HFFc6 (cell line): ENCODE data around the gene CSF3. TPM values are rescaled to one million over a fixed set of nuclear protein-coding genes. Genes with fewer than 3 reads are reported as not detected.

ENCODE experiments used
- DNase-seq: peaks from one replicate; pipeline ENCODE4 v3.0.0-alpha.2; 2018
- H3K27ac Mint-ChIP-seq: 2 replicates; pipeline ENCODE4 v1.8.0; 2020; ENCODE audit warnings: mild to moderate bottlenecking, mixed read lengths
- H3K27me3 Mint-ChIP-seq: 2 replicates; pipeline ENCODE4 v1.8.0; 2021; ENCODE audit warnings: mild to moderate bottlenecking, moderate library complexity, mixed read lengths; ENCODE audit not compliant: insufficient read depth
- H3K36me3 Mint-ChIP-seq: 2 replicates; pipeline ENCODE4 v1.8.0; 2021; ENCODE audit warnings: low read depth, mixed read lengths
- H3K4me1 Mint-ChIP-seq: 2 replicates; pipeline ENCODE4 v1.8.0; 2020; ENCODE audit warnings: low read depth, mixed read lengths
- H3K4me3 Mint-ChIP-seq: 2 replicates; pipeline ENCODE4 v1.8.0; 2020; ENCODE audit warnings: mild to moderate bottlenecking, moderate library complexity, mixed read lengths
- H3K9me3 Mint-ChIP-seq: 2 replicates; pipeline ENCODE4 v1.8.0; 2020; ENCODE audit warnings: mild to moderate bottlenecking, mixed read lengths
- total RNA-seq, 6 experiments: library from RNA; stranded (reverse); fragmentation: NEBNext Ultra II Directional; extraction: Animal tissue kit (Norgen Biotek cat#: 25700); gene quantifications; 2 replicates in 1 of 6; 3 replicates in 5 of 6; pipeline ENCODE4 v1.2.3, GENCODE V29; 2021
- TF ChIP-seq, protein P1 (sequence below): fragments of 200-600 bp; sonication (generic); IDR thresholded peaks from 2 replicates; pipeline ENCODE4 v1.5.0; 2021; ENCODE audit warnings: antibody characterized with exemption, mild to moderate bottlenecking

CSF3 gene
- total RNA-seq, 6 experiments from 2014 or later, result 0.31 to 0.59 (median 0.48) TPM; not detected in 1

DNA sequence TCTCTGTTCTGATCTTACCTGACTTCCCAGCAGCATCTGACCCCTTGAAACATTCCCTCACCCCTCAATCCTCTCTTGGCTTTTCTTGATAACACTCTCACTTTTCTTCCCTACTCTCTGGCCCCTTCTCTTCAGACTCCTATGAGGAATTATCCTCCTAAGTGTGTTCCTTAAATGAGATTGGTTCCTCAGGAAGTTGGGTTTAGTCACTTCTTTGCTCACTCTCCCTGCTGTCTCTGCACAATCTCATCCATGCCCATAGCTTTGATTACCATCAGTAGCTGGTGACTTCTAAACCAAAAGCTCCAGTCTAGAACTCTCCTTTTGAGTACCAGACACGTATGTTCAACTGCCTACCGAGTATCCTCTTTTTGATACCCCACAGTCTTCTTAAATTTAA, 26.0 kb downstream of the CSF3 start:
- peaks cover 25% of the 10 kb centered on the region for H3K4me1 Mint-ChIP-seq
- no peak for DNase-seq
- no peaks in the 10 kb centered on the region for H3K9me3 Mint-ChIP-seq
- H3K36me3 Mint-ChIP-seq, result peaks cover 7% of the 10 kb centered on the region; the same call in 1 of the 2 replicates
- no peaks in the 10 kb centered on the region; the same call in none of the 2 replicates for H3K27me3 Mint-ChIP-seq
- TF ChIP-seq, protein P1, sequence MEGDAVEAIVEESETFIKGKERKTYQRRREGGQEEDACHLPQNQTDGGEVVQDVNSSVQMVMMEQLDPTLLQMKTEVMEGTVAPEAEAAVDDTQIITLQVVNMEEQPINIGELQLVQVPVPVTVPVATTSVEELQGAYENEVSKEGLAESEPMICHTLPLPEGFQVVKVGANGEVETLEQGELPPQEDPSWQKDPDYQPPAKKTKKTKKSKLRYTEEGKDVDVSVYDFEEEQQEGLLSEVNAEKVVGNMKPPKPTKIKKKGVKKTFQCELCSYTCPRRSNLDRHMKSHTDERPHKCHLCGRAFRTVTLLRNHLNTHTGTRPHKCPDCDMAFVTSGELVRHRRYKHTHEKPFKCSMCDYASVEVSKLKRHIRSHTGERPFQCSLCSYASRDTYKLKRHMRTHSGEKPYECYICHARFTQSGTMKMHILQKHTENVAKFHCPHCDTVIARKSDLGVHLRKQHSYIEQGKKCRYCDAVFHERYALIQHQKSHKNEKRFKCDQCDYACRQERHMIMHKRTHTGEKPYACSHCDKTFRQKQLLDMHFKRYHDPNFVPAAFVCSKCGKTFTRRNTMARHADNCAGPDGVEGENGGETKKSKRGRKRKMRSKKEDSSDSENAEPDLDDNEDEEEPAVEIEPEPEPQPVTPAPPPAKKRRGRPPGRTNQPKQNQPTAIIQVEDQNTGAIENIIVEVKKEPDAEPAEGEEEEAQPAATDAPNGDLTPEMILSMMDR, result no peak
- H3K27ac Mint-ChIP-seq, result peak overlapping the region; percentile 11; the same call in 1 of the 2 replicates
- H3K4me3 Mint-ChIP-seq, result no peak overlapping the region

- peaks cover 7% of the 10 kb centered on the region for H3K27me3 Mint-ChIP-seq
- H3K36me3 Mint-ChIP-seq, result peaks cover 5% of the 10 kb centered on the region; the same call in 1 of the 2 replicates
- H3K27ac Mint-ChIP-seq, result no peak overlapping the region
- peaks cover 27% of the 10 kb centered on the region for H3K4me1 Mint-ChIP-seq
- no peaks in the 10 kb centered on the region for H3K9me3 Mint-ChIP-seq
- no peak overlapping the region for H3K4me3 Mint-ChIP-seq
- no peak for DNase-seq
- TF ChIP-seq, protein P1, result no peak
Observed at GRCh38 chr17:40056379-40057015, 41.3 kb downstream of the CSF3 start.

DNA sequence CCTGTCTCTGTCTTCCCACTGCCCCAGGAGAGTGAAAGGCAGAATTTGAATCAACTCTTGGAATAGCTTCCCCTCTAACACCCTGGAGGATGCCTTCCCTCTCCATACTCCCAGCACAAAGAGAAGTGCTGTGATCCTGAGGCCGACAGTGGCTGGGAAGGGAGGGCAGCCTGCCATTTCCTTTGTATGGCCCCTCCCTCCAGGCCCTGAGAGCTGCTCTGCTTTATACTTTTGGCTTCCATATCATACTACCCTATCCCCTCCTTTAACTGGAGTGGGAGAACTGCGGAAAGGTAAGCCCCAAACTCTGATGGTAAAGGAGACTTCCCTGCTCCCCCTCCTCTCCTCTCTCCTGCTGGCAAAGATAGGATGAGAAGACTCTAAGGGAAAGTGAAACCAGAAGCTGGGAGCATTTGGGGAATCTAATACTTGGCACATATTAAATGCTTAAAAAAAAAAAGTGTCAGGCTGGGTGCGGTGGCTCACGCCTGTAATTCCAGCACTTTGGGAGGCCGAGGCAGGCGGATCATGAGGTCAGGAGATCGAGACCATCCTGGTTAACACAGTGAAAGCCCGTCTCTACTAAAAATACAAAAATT, 43.0 kb downstream of the CSF3 start:
- peak overlapping the region; percentile 71 for H3K27ac Mint-ChIP-seq
- no peak for DNase-seq
- peaks cover 6% of the 10 kb centered on the region for H3K27me3 Mint-ChIP-seq
- no peaks in the 10 kb centered on the region for H3K9me3 Mint-ChIP-seq
- H3K4me3 Mint-ChIP-seq, result peak overlapping the region; percentile 69
- H3K36me3 Mint-ChIP-seq, result peaks cover 4% of the 10 kb centered on the region; the same call in 1 of the 2 replicates
- H3K4me1 Mint-ChIP-seq, result peaks cover 32% of the 10 kb centered on the region
- TF ChIP-seq, protein P1, result no peak

DNA sequence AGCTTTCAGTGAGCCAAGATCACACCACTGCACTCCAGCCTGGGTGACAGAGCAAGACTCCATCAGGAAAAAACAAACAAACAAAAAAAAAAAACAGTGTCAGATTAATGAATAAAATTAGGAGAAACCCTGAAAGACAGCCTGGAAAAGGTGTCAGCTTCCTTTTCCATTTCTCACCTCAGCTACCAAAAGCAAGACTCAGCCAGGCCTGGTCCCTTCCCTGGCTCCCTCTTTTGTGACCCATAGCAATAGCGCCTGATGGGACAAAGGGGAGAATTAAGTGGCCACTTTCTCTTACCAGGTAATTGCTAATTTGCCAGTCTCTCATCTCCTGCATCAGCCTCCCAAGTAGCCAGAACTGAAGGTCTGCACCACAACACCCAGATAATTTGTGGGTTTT, 43.6 kb downstream of the CSF3 start:
- peaks cover 6% of the 10 kb centered on the region for H3K27me3 Mint-ChIP-seq
- H3K27ac Mint-ChIP-seq, result no peak overlapping the region
- H3K36me3 Mint-ChIP-seq, result no peaks in the 10 kb centered on the region; the same call in 1 of the 2 replicates
- TF ChIP-seq, protein P1, result no peak
- no peak for DNase-seq
- peaks cover 32% of the 10 kb centered on the region for H3K4me1 Mint-ChIP-seq
- no peaks in the 10 kb centered on the region for H3K9me3 Mint-ChIP-seq
- H3K4me3 Mint-ChIP-seq, result no peak overlapping the region; the same call in 1 of the 2 replicates

DNA sequence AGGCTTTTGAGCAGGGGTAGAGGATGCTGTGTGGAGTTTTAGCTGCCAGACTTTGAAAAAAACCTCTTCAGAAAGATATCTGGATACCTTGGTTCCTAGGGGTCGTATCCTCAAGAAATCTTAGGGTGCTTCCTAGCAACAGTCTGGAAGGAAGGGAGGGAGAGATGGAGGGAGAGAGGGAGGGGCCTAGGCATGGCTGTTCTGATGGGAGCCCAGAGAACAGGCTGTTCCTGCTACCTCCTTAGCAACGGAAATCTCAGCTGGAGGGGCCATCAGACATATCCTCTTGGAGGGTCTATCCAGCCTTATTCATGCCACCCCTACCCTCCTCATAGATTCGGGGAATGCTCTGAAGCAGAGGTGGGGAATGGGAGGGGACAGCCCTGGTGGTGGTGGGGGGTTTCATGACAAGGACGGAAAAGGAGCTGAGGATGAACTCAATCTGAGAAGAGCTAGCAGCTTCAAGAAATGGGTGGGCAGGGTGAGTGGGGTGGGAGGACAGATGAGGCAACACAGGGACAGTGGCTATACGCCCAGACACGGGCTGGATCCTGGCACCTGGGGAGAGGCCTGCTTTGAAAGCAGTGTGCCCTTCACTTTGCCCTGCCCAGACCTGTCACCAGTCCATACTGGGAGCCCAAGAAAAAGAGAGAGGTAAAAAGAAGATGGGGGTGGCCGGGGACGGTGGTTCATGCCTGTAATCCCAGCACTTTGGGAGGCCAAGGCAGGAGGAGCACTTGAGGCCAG, 44.7 kb downstream of the CSF3 start:
- H3K4me3 Mint-ChIP-seq, result no peak overlapping the region
- H3K4me1 Mint-ChIP-seq, result peaks cover 32% of the 10 kb centered on the region
- H3K9me3 Mint-ChIP-seq, result no peaks in the 10 kb centered on the region
- TF ChIP-seq, protein P1, result no peak
- no peaks in the 10 kb centered on the region for H3K36me3 Mint-ChIP-seq
- peaks cover 6% of the 10 kb centered on the region for H3K27me3 Mint-ChIP-seq
- DNase-seq, result no peak
- H3K27ac Mint-ChIP-seq, result no peak overlapping the region
